ENCODE results near the gene THUMPD1. TPM values are rescaled to one million over a fixed set of nuclear protein-coding genes. Genes with fewer than 3 reads are reported as not detected.

Gene THUMPD1
- total and polyA plus RNA-seq, 10 of the 15 experiments (the other 5 are each of a cell fraction or from before 2014, with no cell fraction given), result 21.5 to 49.5 (median 36.9) TPM

- FAIRE-seq, result no peak
- no peaks in the 10 kb centered on the region for H4K20me1 ChIP-seq (ENCODE audit: control insufficient read depth, insufficient read depth)
- no peak for TF ChIP-seq BCL11A (IDR thresholded peaks at IDR 0.05; ENCODE audit: low read depth, low read length)
- no peak for TF ChIP-seq CEBPZ (IDR thresholded peaks at IDR 0.05; ENCODE audit: low read depth, low read length)
- no peak for TF ChIP-seq HDGF (IDR thresholded peaks at IDR 0.05)
- no peak for TF ChIP-seq ATF2 (IDR thresholded peaks at IDR 0.05; ENCODE audit: low read length)
- TF ChIP-seq ZBTB11 (CRISPR knock-in tag; IDR thresholded peaks at IDR 0.05), result no peak
- TF ChIP-seq TCF12 (IDR thresholded peaks at IDR 0.05; ENCODE audit: low read depth, low read length), result no peak
- no peak for TF ChIP-seq ZBTB33 (IDR thresholded peaks at IDR 0.05)
- no peak for TF ChIP-seq USF2 (IDR thresholded peaks at IDR 0.05; ENCODE audit: borderline replicate concordance, low read depth, low read length)
- no peak for TF ChIP-seq NFYB (IDR thresholded peaks at IDR 0.05; ENCODE audit: insufficient read depth, low read depth, low read length)
Observed at GRCh38 chr16:20760346-20760745, 18.7 kb upstream of the THUMPD1 start.

More at GRCh38 chr16:20760346-20760745, 18.7 kb upstream of the THUMPD1 start:
- no peaks in the 10 kb centered on the region for H3K36me3 ChIP-seq (ENCODE audit: control insufficient read depth in 2 of 2, insufficient read depth in 2 of 2, low read length in 1 of 2)
- ChIA-PET SMC1A (ENCODE audit: uncharacterized antibody, unreplicated experiment) (interaction anchor here (0.9 kb wide), 1 partner anchor 16 kb away, joined by 3 read pairs; no protein-coding TSS in a partner anchor), CTCF (interaction anchor here (0.6 kb wide), 1 partner anchor 1652 kb away, joined by 7 read pairs; no protein-coding TSS in a partner anchor), POLR2A (no interaction called here), RAD21 (ENCODE audit: unreplicated experiment) (no interaction called here)
- peaks cover 2% of the 10 kb centered on the region; the same call in 1 of the 3 replicates for H3K9me3 ChIP-seq (replicated peaks; ENCODE audit: control insufficient read depth, insufficient read depth, low read length)
- 66% methylated on average over 2 of the region's 2 CpGs for WGBS (ENCODE audit: insufficient coverage, insufficient replicate concordance, low lambda C conversion rate, missing lambda C conversion rate)
- no TSS peak for BruUV-seq (replicated peaks)
- in situ Hi-C loops (cut with MboI) (no loop called here), intact Hi-C loops (cut with micrococcal nuclease; ENCODE audit: unreplicated experiment) (no loop called here)
- no peak overlapping the region for H3K4me3 ChIP-seq
- H2AFZ ChIP-seq (ENCODE audit: control insufficient read depth, low read depth, low read length), result no peak overlapping the region
- H3K27me3 ChIP-seq (replicated peaks in 1 of 2; ENCODE audit: control insufficient read depth in 2 of 2, insufficient read depth in 2 of 2, low read length in 1 of 2), result no peaks in the 10 kb centered on the region
- H3K27ac ChIP-seq (ENCODE audit: control insufficient read depth, insufficient read depth), result no peak overlapping the region
- ATAC-seq (no peak), DNase-seq (ENCODE audit: low read depth, low spot score) (no peak)
- no peak overlapping the region for H3K9ac ChIP-seq (ENCODE audit: control insufficient read depth, insufficient read depth, low read length)
- peaks cover 2% of the 10 kb centered on the region; the same call in 1 of the 2 replicates for H3K4me1 ChIP-seq (ENCODE audit: control insufficient read depth, insufficient read depth, low read length)
- no peaks in the 10 kb centered on the region for H3K79me2 ChIP-seq (ENCODE audit: control insufficient read depth, insufficient read depth, low read length)
- no peak overlapping the region for H3K4me2 ChIP-seq (ENCODE audit: control insufficient read depth, insufficient read depth)

Measured in GM12878 (cell line).